Vagina (tissue), 2 donors: Measurements from ENCODE around the gene ROCK1. TPM values are rescaled to one million over a fixed set of nuclear protein-coding genes. Genes with fewer than 3 reads are reported as not detected.

Source experiments
- DNase-seq, 2 donors: peaks; one replicate each; pipeline ENCODE4 v3.0.0-alpha.2; 2017; ENCODE audit errors: extremely low spot score in 2 of 2
- H3K27ac ChIP-seq: fragments of 200-600 bp; sonication (generic); one replicate; pipeline ENCODE4 v1.5.1; 2019
- H3K27me3 ChIP-seq: fragments of 200-600 bp; sonication (generic); one replicate; pipeline ENCODE4 v1.5.1; 2019
- H3K36me3 ChIP-seq, 2 donors: fragments of 200-600 bp; sonication (generic); one replicate each; pipeline ENCODE4 v1.5.1; 2017 to 2019
- H3K4me1 ChIP-seq: fragments of 200-600 bp; sonication (generic); one replicate; pipeline ENCODE4 v1.5.1; 2019
- H3K4me3 ChIP-seq, 2 donors: fragments of 200-600 bp; sonication (generic); 1 replicate in 1 of 2; 2 replicates in 1 of 2; pipeline ENCODE4 v1.5.1; 2016 to 2019
- H3K9me3 ChIP-seq: fragments of 200-600 bp; sonication (generic); one replicate; pipeline ENCODE4 v1.5.1; 2019
- CTCF ChIP-seq, 3 experiments: fragments of 450-650 bp in 2 of 3; fragments of 200-600 bp in 1 of 3; sonication (generic) in 1 of 3; IDR thresholded peaks; one replicate each; pipeline ENCODE4 v1.5.1; 2017 to 2019; ENCODE audit warnings: antibody characterized with exemption in 3 of 3, mild to moderate bottlenecking in 2 of 3, moderate library complexity in 2 of 3
- POLR2A ChIP-seq, 2 donors: fragments of 450-650 bp; IDR thresholded peaks; one replicate each; pipeline ENCODE4 v1.6.1; 2017; ENCODE audit warnings: antibody characterized with exemption in 2 of 2, mild to moderate bottlenecking in 2 of 2, moderate library complexity in 2 of 2
- POLR2AphosphoS5 ChIP-seq, 2 donors: sonication (generic); formaldehyde crosslinking; IDR thresholded peaks; one replicate each; pipeline ENCODE4 v1.9.0; 2017; ENCODE audit warnings: antibody characterized with exemption in 2 of 2, mild to moderate bottlenecking in 2 of 2, low read depth in 1 of 2; ENCODE audit not compliant: insufficient read depth in 1 of 2
- intact Hi-C: fragments of 100-400 bp; cut with DNase I; formaldehyde crosslinking; loops from one replicate; pipeline ENCODE4 v1.15.1; 2023
- total RNA-seq: library from RNA; depleted of rRNA; stranded (reverse); fragments of >200 nt; gene quantifications from one replicate; pipeline ENCODE4 v1.2.3, GENCODE V29; 2016

Gene ROCK1
- total RNA-seq, 1 donor from 2014 or later: 39.0 TPM

GRCh38 chr18:21071071-21071470, 40.5 kb downstream of the ROCK1 start:
- Histone ChIP-seq H3K4me3 (no peak overlapping the region), H3K4me1 (peaks cover 22% of the 10 kb centered on the region), H3K36me3 (no peaks in the 10 kb centered on the region), H3K9me3 (no peaks in the 10 kb centered on the region), H3K27me3 (no peaks in the 10 kb centered on the region), H3K27ac (no peak overlapping the region)
- DNase-seq: no peak
- intact Hi-C loops: no loop called here
- TF ChIP-seq POLR2AphosphoS5 (IDR thresholded peaks at IDR 0.05; ENCODE audit: insufficient read depth in 1 of 2, low read depth in 1 of 2): no peak
- no peak for TF ChIP-seq CTCF (IDR thresholded peaks at IDR 0.05)
- TF ChIP-seq POLR2A (IDR thresholded peaks at IDR 0.05): no peak

GRCh38 chr18:21069468-21069867, 42.1 kb downstream of the ROCK1 start:
- H3K4me3 ChIP-seq: no peak overlapping the region
- intact Hi-C loops: no loop called here
- no peaks in the 10 kb centered on the region for H3K9me3 ChIP-seq
- no peaks in the 10 kb centered on the region for H3K36me3 ChIP-seq
- no peak overlapping the region for H3K27ac ChIP-seq
- DNase-seq: no peak
- no peak for TF ChIP-seq CTCF (IDR thresholded peaks at IDR 0.05)
- TF ChIP-seq POLR2AphosphoS5 (IDR thresholded peaks at IDR 0.05; ENCODE audit: insufficient read depth in 1 of 2, low read depth in 1 of 2): no peak
- no peak for TF ChIP-seq POLR2A (IDR thresholded peaks at IDR 0.05)
- peaks cover 10% of the 10 kb centered on the region for H3K4me1 ChIP-seq
- H3K27me3 ChIP-seq: no peaks in the 10 kb centered on the region

GRCh38 chr18:21064347-21064746, 47.3 kb downstream of the ROCK1 start:
- TF ChIP-seq POLR2A (IDR thresholded peaks at IDR 0.05): no peak
- no peak for TF ChIP-seq CTCF (IDR thresholded peaks at IDR 0.05)
- intact Hi-C loops: no loop called here
- H3K36me3 ChIP-seq: peaks cover 0 to 9% of the 10 kb centered on the region in 2 donors

GRCh38 chr18:21063011-21063410, 48.6 kb downstream of the ROCK1 start:
- intact Hi-C loops: no loop called here
- no peak overlapping the region for H3K27ac ChIP-seq
- H3K4me1 ChIP-seq: no peaks in the 10 kb centered on the region
- no peaks in the 10 kb centered on the region for H3K27me3 ChIP-seq
- no peak overlapping the region for H3K4me3 ChIP-seq
- no peaks in the 10 kb centered on the region for H3K9me3 ChIP-seq
- no peak for DNase-seq
- no peak for TF ChIP-seq CTCF (IDR thresholded peaks at IDR 0.05)
- no peak for TF ChIP-seq POLR2A (IDR thresholded peaks at IDR 0.05)
- TF ChIP-seq POLR2AphosphoS5 (IDR thresholded peaks at IDR 0.05; ENCODE audit: insufficient read depth in 1 of 2, low read depth in 1 of 2): no peak
- peaks cover 0 to 9% of the 10 kb centered on the region in 2 donors for H3K36me3 ChIP-seq

More at GRCh38 chr18:21064347-21064746, 47.3 kb downstream of the ROCK1 start:
- Histone ChIP-seq H3K4me3 (no peak overlapping the region), H3K9me3 (no peaks in the 10 kb centered on the region), H3K4me1 (no peaks in the 10 kb centered on the region), H3K27me3 (no peaks in the 10 kb centered on the region), H3K27ac (no peak overlapping the region)
- no peak for DNase-seq

GRCh38 chr18:21057112-21057511, 54.5 kb downstream of the ROCK1 start:
- no peak overlapping the region for H3K4me3 ChIP-seq
- H3K36me3 ChIP-seq: peaks cover 0 to 9% of the 10 kb centered on the region in 2 donors
- DNase-seq: no peak
- H3K9me3 ChIP-seq: no peaks in the 10 kb centered on the region
- H3K4me1 ChIP-seq: peaks cover 27% of the 10 kb centered on the region
- intact Hi-C loops: no loop called here
- H3K27me3 ChIP-seq: no peaks in the 10 kb centered on the region
- TF ChIP-seq POLR2A (IDR thresholded peaks at IDR 0.05): no peak
- no peak for TF ChIP-seq CTCF (IDR thresholded peaks at IDR 0.05)
- TF ChIP-seq POLR2AphosphoS5 (IDR thresholded peaks at IDR 0.05; ENCODE audit: insufficient read depth in 1 of 2, low read depth in 1 of 2): no peak
- H3K27ac ChIP-seq: no peak overlapping the region
